ENCODE data around the gene HHIPL2. TPM values are rescaled to one million over a fixed set of nuclear protein-coding genes. Genes with fewer than 3 reads are reported as not detected.

The HHIPL2 gene
- total RNA-seq, 1 donor = not detected

DNA sequence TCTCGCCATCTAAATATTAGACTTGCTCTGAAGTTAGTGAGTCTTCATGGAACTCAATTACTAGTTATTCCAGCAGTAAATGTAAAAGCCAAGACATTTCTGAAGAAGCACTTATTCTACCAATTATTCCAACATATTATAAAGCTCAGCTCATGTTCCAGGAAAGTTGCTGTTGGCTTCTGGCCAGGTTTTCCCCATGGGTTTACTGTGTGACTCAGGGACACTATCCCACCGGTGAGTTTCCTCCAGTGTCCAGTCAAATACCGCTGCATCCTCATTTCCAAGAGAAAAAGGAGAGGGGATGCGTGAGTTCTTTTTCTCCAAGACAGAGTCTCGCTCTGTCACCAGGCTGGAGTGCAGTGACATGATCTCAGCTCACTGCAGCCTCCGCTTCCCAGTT is 9.2 kb upstream of the HHIPL2 start:
- DNase-seq (ENCODE audit: low read depth) = no peak
- TF ChIP-seq, protein P1, sequence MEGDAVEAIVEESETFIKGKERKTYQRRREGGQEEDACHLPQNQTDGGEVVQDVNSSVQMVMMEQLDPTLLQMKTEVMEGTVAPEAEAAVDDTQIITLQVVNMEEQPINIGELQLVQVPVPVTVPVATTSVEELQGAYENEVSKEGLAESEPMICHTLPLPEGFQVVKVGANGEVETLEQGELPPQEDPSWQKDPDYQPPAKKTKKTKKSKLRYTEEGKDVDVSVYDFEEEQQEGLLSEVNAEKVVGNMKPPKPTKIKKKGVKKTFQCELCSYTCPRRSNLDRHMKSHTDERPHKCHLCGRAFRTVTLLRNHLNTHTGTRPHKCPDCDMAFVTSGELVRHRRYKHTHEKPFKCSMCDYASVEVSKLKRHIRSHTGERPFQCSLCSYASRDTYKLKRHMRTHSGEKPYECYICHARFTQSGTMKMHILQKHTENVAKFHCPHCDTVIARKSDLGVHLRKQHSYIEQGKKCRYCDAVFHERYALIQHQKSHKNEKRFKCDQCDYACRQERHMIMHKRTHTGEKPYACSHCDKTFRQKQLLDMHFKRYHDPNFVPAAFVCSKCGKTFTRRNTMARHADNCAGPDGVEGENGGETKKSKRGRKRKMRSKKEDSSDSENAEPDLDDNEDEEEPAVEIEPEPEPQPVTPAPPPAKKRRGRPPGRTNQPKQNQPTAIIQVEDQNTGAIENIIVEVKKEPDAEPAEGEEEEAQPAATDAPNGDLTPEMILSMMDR (IDR thresholded peaks at IDR 0.05; ENCODE audit: insufficient read depth, low read depth, low read length) = no peak
- H3K4me3 ChIP-seq (ENCODE audit: low read depth, low read length) = no peak overlapping the region

DNA sequence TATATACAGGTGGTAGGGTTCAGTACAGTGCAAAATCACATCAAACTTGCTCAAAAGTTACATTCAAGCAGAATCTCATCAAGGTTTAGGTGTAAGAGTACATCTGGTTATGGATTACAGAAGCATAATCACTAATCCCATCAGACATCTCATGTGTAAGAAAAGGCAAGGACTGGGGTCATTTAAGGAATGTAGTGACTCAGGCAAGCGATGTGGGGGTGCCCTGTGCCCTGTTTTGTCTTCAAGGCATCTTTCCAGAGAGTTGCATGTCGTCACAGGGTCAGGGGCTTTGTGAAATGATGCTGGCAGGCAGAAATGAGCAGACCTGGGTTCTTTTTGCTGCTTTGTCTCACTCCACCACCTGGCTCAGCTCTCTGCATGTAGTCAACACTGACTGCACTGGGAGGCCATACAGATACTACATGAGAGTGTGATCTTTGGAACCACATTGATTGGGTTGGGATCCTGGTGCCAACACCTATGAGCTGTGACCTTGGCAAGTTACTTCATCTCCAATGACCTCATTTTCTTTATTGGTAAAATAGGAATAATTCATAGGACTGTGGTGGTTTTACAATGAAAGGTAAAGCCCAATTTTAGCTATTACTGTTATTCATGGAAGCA is 8.2 kb upstream of the HHIPL2 start:
- H3K4me3 ChIP-seq (ENCODE audit: low read depth, low read length) = no peak overlapping the region
- TF ChIP-seq, protein P1 (IDR thresholded peaks at IDR 0.05; ENCODE audit: insufficient read depth, low read depth, low read length) = no peak
- DNase-seq (ENCODE audit: low read depth) = no peak

DNA sequence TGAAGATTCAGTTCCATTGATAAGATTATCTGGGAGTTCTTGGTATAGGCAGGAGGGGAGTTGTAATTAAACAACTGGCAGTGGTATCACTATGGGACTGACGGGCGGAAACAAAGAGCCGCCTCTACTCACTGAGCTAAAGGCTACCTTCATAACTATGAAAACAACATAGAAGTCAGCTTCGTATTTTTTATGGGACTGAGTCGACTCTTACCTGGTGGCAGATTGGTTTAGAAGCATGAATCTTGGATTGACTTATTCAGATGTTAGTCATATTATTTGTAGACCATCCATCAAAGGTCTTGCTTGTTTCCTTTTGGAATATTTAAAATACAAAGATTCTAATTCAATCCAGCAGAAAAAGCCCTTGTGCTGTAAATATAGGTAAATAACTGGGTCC is 6.3 kb upstream of the HHIPL2 start:
- no peak for DNase-seq (ENCODE audit: low read depth)
- H3K4me3 ChIP-seq (ENCODE audit: low read depth, low read length) = no peak overlapping the region
- TF ChIP-seq, protein P1 (IDR thresholded peaks at IDR 0.05; ENCODE audit: insufficient read depth, low read depth, low read length) = no peak

DNA sequence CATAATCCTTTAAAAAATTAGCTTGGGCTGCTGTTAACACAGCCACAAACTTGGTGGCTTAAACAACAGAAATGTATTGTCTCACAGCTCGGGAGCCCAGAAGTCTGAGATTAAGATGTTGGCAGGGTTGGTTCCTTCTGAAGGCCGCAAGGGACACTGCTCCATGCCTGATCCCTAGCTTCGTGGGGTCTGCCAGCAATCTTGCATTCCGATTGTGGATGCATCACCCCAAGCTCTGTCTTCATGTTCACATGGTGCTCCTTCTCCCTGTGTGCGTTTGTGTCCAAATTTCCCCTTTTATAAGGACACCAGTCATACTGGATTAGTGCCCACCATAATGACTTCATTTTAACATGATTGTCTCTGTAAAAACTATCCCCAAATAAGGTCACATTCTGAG is 5.0 kb upstream of the HHIPL2 start:
- TF ChIP-seq, protein P1 (IDR thresholded peaks at IDR 0.05; ENCODE audit: insufficient read depth, low read depth, low read length) = no peak
- no peak for DNase-seq (ENCODE audit: low read depth)
- H3K4me3 ChIP-seq (ENCODE audit: low read depth, low read length) = no peak overlapping the region

DNA sequence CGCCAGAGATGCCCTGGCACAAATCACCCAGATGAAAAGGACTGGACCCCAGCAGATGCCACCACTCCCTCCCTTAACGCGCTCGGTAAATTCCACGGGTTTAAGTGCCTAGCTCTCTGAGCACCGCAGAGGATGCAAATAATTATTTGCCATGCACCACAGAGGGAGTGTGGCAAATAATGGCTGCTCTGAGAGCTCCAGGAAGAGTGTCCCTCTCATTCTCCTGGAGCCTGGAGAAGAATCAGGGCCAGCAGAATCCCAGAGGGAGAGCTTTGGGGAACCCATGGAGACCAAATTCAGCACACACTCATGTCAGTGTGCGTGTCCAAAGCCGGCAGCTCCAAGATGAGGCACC is 667 bp downstream of the HHIPL2 start:
- no peak overlapping the region for H3K4me3 ChIP-seq (ENCODE audit: low read depth, low read length)
- DNase-seq (ENCODE audit: low read depth) = no peak
- TF ChIP-seq, protein P1 (IDR thresholded peaks at IDR 0.05; ENCODE audit: insufficient read depth, low read depth, low read length) = peak; percentile 5

DNA sequence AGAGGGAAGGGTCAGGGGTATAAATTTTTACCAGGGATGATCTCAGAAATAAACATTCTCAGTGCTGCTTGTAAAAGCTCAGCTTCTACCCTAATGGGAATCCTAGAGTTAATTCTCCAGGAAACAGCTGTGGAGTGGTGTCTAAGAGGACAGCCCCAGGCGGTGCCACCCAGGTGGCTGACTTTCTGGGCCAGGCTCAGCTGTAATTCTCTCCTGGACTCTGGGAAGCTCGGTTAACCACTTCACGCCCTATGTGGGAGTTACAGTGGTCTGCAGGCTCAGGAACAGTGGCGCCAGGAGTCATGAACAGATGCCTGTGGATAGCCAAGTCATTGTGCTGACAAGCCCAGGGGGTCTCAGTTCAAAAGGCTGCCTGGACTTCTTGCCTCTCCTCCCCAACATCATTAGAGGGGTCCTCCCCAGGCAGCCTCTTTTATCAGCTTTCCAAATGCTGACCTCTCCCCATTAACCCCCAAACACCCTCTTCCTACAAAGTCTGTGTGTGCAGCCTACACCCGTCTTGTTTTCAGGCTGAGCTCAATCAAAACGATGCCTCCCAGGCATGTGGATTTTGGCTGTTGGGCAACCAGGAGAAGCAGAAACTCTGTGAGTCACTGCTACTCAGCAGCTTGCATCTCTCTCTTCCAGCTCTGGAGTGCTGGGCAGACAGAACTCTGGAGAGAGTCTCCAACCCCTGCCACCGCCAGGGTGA is 1.2 kb downstream of the HHIPL2 start:
- peak; percentile 78 for DNase-seq (ENCODE audit: low read depth)
- no peak overlapping the region for H3K4me3 ChIP-seq (ENCODE audit: low read depth, low read length)
- TF ChIP-seq, protein P1 (IDR thresholded peaks at IDR 0.05; ENCODE audit: insufficient read depth, low read depth, low read length) = no peak

All from fibroblast of villous mesenchyme (primary cell).